C4-2B (cell line): Measurements from ENCODE around the gene COL10A1.

Experiments
- CTCF ChIP-seq: fragments of 450-650 bp; conservative IDR thresholded peaks from 2 replicates; pipeline ENCODE4 v1.5.1; 2017; ENCODE audit warnings: mild to moderate bottlenecking
- ZFX ChIP-seq: fragments of 450-650 bp; IDR thresholded peaks from 2 replicates; pipeline ENCODE4 v1.6.1; 2017

GRCh38 chr6:116166369-116166768, 40.4 kb upstream of the COL10A1 start:
- TF ChIP-seq CTCF = no peak
- TF ChIP-seq ZFX = no peak
